Body of pancreas (tissue), 4 donors: ENCODE data around the gene DNAJA4. TPM values are rescaled to one million over a fixed set of nuclear protein-coding genes. Genes with fewer than 3 reads are reported as not detected.

Experiments
- ATAC-seq: fragments of 150-250 bp; one replicate; pipeline ENCODE4 v1.9.1; 2016
- DNase-seq, 4 donors: peaks; one replicate each; pipeline ENCODE4 v3.0.0-alpha.2; 2019
- H3K27ac ChIP-seq, 4 donors: fragments of 200-600 bp; sonication (generic); 1 replicate in 3 of 4; 2 replicates in 1 of 4; pipeline versions ENCODE4 v1.5.1 to v1.6.1; 2016 to 2019; ENCODE audit warnings: mild to moderate bottlenecking in 1 of 4, mixed read lengths in 1 of 4, moderate library complexity in 1 of 4
- H3K27me3 ChIP-seq, 2 donors: fragments of 200-600 bp; sonication (generic); one replicate each; pipeline ENCODE4 v1.6.0; 2016; ENCODE audit warnings: mild to moderate bottlenecking in 1 of 2
- H3K36me3 ChIP-seq, 2 donors: fragments of 200-600 bp; sonication (generic); replicated peaks in 1 of 2; 2 replicates each; pipeline ENCODE4 v1.5.1; 2016; ENCODE audit warnings: low read depth in 2 of 2; ENCODE audit not compliant: insufficient read depth in 1 of 2
- H3K4me1 ChIP-seq: fragments of 200-600 bp; sonication (generic); one replicate; pipeline ENCODE4 v1.6.0; 2016
- H3K4me3 ChIP-seq, 2 donors: fragments of 200-600 bp; sonication (generic); 1 replicate in 1 of 2; 2 replicates in 1 of 2; pipeline ENCODE4 v1.5.1; 2016 to 2019
- H3K9me3 ChIP-seq, 3 donors: fragments of 200-600 bp; sonication (generic); 1 replicate in 2 of 3; 2 replicates in 1 of 3; pipeline ENCODE4 v1.5.1; 2016
- CTCF ChIP-seq, 7 experiments: fragments of 450-650 bp in 4 of 7; fragments of 200-600 bp in 3 of 7; sonication (generic) in 3 of 7; IDR thresholded peaks; one replicate each; pipeline ENCODE4 v1.5.1; 2016 to 2019; ENCODE audit warnings: antibody characterized with exemption in 7 of 7
- POLR2A ChIP-seq, 3 donors: fragments of 450-650 bp; IDR thresholded peaks; one replicate each; pipeline ENCODE4 v1.6.1; 2016; ENCODE audit warnings: antibody characterized with exemption in 3 of 3, mild to moderate bottlenecking in 2 of 3
- WGBS, 2 donors: methylation state at CpG; one replicate each; pipeline ENCODE4 v1.1.5; 2017; 5-methylcytosine and 5-hydroxymethylcytosine counted together
- intact Hi-C: fragments of 100-400 bp; cut with DNase I; formaldehyde crosslinking; loops from one replicate; pipeline ENCODE4 v1.15.1; 2023
- total RNA-seq, 2 donors: library from RNA; depleted of rRNA; stranded (reverse); fragments of >200 nt; gene quantifications; one replicate each; pipeline ENCODE4 v1.1.0, GENCODE V29; 2016

DNAJA4 gene
- total RNA-seq, 2 donors from 2014 or later: 5.9 to 8.0 TPM

GRCh38 chr15:78280319-78281072 is 16.1 kb downstream of the DNAJA4 start:
- no peak overlapping the region for H3K4me3 ChIP-seq
- no peak overlapping the region for H3K27ac ChIP-seq
- no peak for DNase-seq
- TF ChIP-seq POLR2A (IDR thresholded peaks at IDR 0.05): no peak
- no peak for TF ChIP-seq CTCF (IDR thresholded peaks at IDR 0.05)
- no peaks in the 10 kb centered on the region for H3K9me3 ChIP-seq
- WGBS, 2 donors: 95% methylated on average over 13 of the region's 13 CpGs
- H3K4me1 ChIP-seq: no peaks in the 10 kb centered on the region
- ATAC-seq: no peak
- peaks cover 0 to 11% of the 10 kb centered on the region in 2 donors for H3K36me3 ChIP-seq
- intact Hi-C loops: no loop called here
- no peaks in the 10 kb centered on the region for H3K27me3 ChIP-seq

GRCh38 chr15:78282324-78282723 is 18.0 kb downstream of the DNAJA4 start:
- Histone ChIP-seq H3K36me3 (peaks cover 0 to 12% of the 10 kb centered on the region in 2 donors), H3K9me3 (no peaks in the 10 kb centered on the region), H3K4me1 (no peaks in the 10 kb centered on the region), H3K27ac (no peak overlapping the region), H3K27me3 (no peaks in the 10 kb centered on the region), H3K4me3 (no peak overlapping the region)
- 91 to 94% methylated on average over 2 of the region's 2 CpGs for WGBS, 2 donors
- TF ChIP-seq CTCF (IDR thresholded peaks at IDR 0.05): no peak
- TF ChIP-seq POLR2A (IDR thresholded peaks at IDR 0.05): no peak
- no peak for DNase-seq
- ATAC-seq: no peak
- intact Hi-C loops: no loop called here

GRCh38 chr15:78284758-78285157 is 20.4 kb downstream of the DNAJA4 start:
- Histone ChIP-seq H3K27me3 (no peaks in the 10 kb centered on the region), H3K27ac (no peak overlapping the region), H3K4me1 (no peaks in the 10 kb centered on the region), H3K4me3 (no peak overlapping the region), H3K36me3 (peaks cover 0 to 15% of the 10 kb centered on the region in 2 donors), H3K9me3 (no peaks in the 10 kb centered on the region)
- TF ChIP-seq POLR2A (IDR thresholded peaks at IDR 0.05): no peak
- TF ChIP-seq CTCF (IDR thresholded peaks at IDR 0.05): no peak
- no peak for DNase-seq
- 85 to 88% methylated on average over 4 of the region's 4 CpGs for WGBS, 2 donors
- intact Hi-C loops: no loop called here
- no peak for ATAC-seq

- TF ChIP-seq CTCF (IDR thresholded peaks at IDR 0.05) (no peak), POLR2A (IDR thresholded peaks at IDR 0.05) (no peak)
- WGBS, 2 donors: 78 to 87% methylated on average over 3 of the region's 3 CpGs
These were observed 25.9 kb downstream of the DNAJA4 start for GRCh38 chr15:78290222-78290621.

GRCh38 chr15:78291052-78291451 is 26.7 kb downstream of the DNAJA4 start:
- Histone ChIP-seq H3K9me3 (no peaks in the 10 kb centered on the region), H3K36me3 (peaks cover 0 to 3% of the 10 kb centered on the region in 2 donors), H3K4me3 (no peak overlapping the region), H3K27me3 (no peaks in the 10 kb centered on the region), H3K4me1 (peaks cover 18% of the 10 kb centered on the region), H3K27ac (no peak overlapping the region)
- DNase-seq (no peak), ATAC-seq (no peak)
- 53 to 70% methylated on average over 2 of the region's 2 CpGs for WGBS, 2 donors
- no peak for TF ChIP-seq CTCF (IDR thresholded peaks at IDR 0.05)
- TF ChIP-seq POLR2A (IDR thresholded peaks at IDR 0.05): no peak
- intact Hi-C loops: no loop called here

More at GRCh38 chr15:78290222-78290621, 25.9 kb downstream of the DNAJA4 start:
- Histone ChIP-seq H3K4me3 (no peak overlapping the region), H3K9me3 (no peaks in the 10 kb centered on the region), H3K27me3 (no peaks in the 10 kb centered on the region), H3K36me3 (peaks cover 0 to 6% of the 10 kb centered on the region in 2 donors), H3K27ac (no peak overlapping the region), H3K4me1 (peaks cover 18% of the 10 kb centered on the region)
- intact Hi-C loops: no loop called here
- ATAC-seq (no peak), DNase-seq (no peak)
